Esophagus muscularis mucosa (tissue), 4 donors: ENCODE results near the gene TTC34. TPM values are rescaled to one million over a fixed set of nuclear protein-coding genes. Genes with fewer than 3 reads are reported as not detected.

Experiments
- DNase-seq: peaks from one replicate; pipeline ENCODE4 v3.0.0-alpha.2; 2017; ENCODE audit errors: extremely low spot score
- H3K27ac ChIP-seq, 4 donors: fragments of 200-600 bp; sonication (generic); replicated peaks in 1 of 4; 1 replicate in 3 of 4; 2 replicates in 1 of 4; pipeline ENCODE4 v1.5.1; 2016 to 2019; ENCODE audit warnings: mild to moderate bottlenecking in 1 of 4
- H3K27me3 ChIP-seq, 4 donors: fragments of 200-600 bp; sonication (generic); one replicate each; pipeline versions ENCODE4 v1.5.1 to v1.6.0; 2016 to 2019
- H3K36me3 ChIP-seq, 4 donors: fragments of 200-600 bp; sonication (generic); one replicate each; pipeline ENCODE4 v1.5.1; 2016 to 2019
- H3K4me1 ChIP-seq, 4 donors: fragments of 200-600 bp; sonication (generic); one replicate each; pipeline ENCODE4 v1.5.1; 2016 to 2019
- H3K4me3 ChIP-seq, 4 donors: fragments of 200-600 bp; sonication (generic); 1 replicate in 2 of 4; 2 replicates in 2 of 4; pipeline ENCODE4 v1.5.1; 2016 to 2019; ENCODE audit warnings: mild to moderate bottlenecking in 4 of 4, moderate library complexity in 1 of 4
- H3K9me3 ChIP-seq, 4 donors: fragments of 200-600 bp; sonication (generic); 1 replicate in 3 of 4; 2 replicates in 1 of 4; pipeline ENCODE4 v1.5.1; 2016 to 2019
- EP300 ChIP-seq: sonication (generic); formaldehyde crosslinking; IDR thresholded peaks from one replicate; pipeline ENCODE4 v1.6.1; 2017; ENCODE audit warnings: antibody characterized with exemption
- POLR2A ChIP-seq: fragments of 450-650 bp; IDR thresholded peaks from one replicate; pipeline ENCODE4 v1.6.1; 2017; ENCODE audit warnings: antibody characterized with exemption, moderate library complexity, mild to moderate bottlenecking, low read depth
- POLR2AphosphoS5 ChIP-seq, 2 donors: sonication (generic); formaldehyde crosslinking; IDR thresholded peaks; one replicate each; pipeline ENCODE4 v1.6.1; 2017; ENCODE audit warnings: antibody characterized with exemption in 2 of 2
- WGBS: methylation state at CpG from one replicate; pipeline ENCODE4 v1.1.5; 2018; 5-methylcytosine and 5-hydroxymethylcytosine counted together
- intact Hi-C: fragments of 100-400 bp; cut with DNase I; formaldehyde crosslinking; loops from one replicate; pipeline ENCODE4 v1.15.1; 2023
- total RNA-seq, 4 donors: library from RNA; depleted of rRNA; stranded (reverse); fragments of >200 nt; gene quantifications; one replicate each; pipeline versions ENCODE4 v1.1.0 to v1.2.1, GENCODE V29; 2016
- TF ChIP-seq, protein P1 (sequence below), 3 experiments: fragments of 200-600 bp in 2 of 3; fragments of 450-650 bp in 1 of 3; sonication (generic) in 2 of 3; IDR thresholded peaks; one replicate each; pipeline ENCODE4 v1.5.1; 2017 to 2019; ENCODE audit warnings: antibody characterized with exemption in 3 of 3, mild to moderate bottlenecking in 2 of 3, moderate library complexity in 1 of 3

TTC34 gene
- total RNA-seq, 4 donors from 2014 or later: under 0.01 to 0.46 (median 0.10) TPM

DNA sequence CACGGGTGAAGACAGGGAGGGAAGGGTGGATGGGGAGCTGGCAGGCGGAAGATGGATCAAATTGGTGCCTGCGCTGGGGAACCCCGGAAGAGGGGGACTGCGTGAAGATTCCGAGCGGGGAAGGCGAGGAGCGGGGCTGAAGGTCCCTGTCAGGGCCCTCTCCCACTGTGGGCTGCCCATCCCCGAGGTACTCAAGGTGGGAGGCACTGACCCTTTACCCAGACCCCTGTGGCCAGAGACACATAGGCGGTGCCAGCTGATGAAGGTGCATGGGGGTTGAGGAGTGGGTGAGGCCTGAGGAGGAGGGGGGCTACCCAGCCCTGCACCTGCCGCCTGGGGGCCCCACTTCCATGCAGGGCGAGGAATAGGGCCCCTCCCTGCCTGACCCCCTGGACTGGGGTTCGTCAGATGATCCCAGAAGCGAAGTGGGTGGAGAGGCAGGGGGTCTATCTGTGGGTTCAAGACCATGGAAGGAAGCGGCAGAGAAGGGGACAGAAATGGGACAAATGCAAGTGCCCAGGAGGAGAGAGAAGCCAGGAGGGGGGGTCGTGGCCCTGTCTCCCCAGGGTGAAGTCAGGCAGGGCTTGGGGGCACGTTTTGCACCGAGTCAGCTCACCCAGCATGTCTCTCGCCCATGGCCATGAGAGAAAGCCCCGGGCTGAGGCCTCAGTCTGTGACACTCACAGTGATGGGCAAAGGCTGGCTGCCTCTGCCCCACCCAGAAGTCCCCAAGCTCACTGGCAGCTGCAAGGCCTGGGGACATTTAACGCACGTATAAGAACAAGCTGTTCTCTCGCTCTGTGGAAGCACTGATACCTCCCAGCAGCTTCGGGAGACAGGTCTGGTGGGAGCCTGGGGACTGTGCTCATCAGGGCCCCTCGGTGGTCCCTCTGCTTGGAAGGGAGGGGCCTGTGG is 161.6 kb downstream of the TTC34 start:
- TF ChIP-seq, protein P1, sequence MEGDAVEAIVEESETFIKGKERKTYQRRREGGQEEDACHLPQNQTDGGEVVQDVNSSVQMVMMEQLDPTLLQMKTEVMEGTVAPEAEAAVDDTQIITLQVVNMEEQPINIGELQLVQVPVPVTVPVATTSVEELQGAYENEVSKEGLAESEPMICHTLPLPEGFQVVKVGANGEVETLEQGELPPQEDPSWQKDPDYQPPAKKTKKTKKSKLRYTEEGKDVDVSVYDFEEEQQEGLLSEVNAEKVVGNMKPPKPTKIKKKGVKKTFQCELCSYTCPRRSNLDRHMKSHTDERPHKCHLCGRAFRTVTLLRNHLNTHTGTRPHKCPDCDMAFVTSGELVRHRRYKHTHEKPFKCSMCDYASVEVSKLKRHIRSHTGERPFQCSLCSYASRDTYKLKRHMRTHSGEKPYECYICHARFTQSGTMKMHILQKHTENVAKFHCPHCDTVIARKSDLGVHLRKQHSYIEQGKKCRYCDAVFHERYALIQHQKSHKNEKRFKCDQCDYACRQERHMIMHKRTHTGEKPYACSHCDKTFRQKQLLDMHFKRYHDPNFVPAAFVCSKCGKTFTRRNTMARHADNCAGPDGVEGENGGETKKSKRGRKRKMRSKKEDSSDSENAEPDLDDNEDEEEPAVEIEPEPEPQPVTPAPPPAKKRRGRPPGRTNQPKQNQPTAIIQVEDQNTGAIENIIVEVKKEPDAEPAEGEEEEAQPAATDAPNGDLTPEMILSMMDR (IDR thresholded peaks at IDR 0.05): no peak
- TF ChIP-seq POLR2A: no peak
- TF ChIP-seq EP300: no peak
- TF ChIP-seq POLR2AphosphoS5 (IDR thresholded peaks at IDR 0.05): no peak
- Histone ChIP-seq H3K4me1 (peaks cover 17 to 44% (median 25%) of the 10 kb centered on the region in 4 donors), H3K27ac (no peak overlapping the region), H3K4me3 (no peak overlapping the region), H3K36me3 (no peaks in the 10 kb centered on the region), H3K9me3 (peaks cover 0 to 5% (median 0%) of the 10 kb centered on the region in 4 donors), H3K27me3 (peaks cover 0 to 31% (median 4%) of the 10 kb centered on the region in 4 donors)
- intact Hi-C loops: loop anchor here (5.0 kb wide), 1 partner anchor 228 kb away; the partner anchor contains the start of gene PEX10
- WGBS: 82% methylated on average over 24 of the region's 26 CpGs
- DNase-seq: no peak

DNA sequence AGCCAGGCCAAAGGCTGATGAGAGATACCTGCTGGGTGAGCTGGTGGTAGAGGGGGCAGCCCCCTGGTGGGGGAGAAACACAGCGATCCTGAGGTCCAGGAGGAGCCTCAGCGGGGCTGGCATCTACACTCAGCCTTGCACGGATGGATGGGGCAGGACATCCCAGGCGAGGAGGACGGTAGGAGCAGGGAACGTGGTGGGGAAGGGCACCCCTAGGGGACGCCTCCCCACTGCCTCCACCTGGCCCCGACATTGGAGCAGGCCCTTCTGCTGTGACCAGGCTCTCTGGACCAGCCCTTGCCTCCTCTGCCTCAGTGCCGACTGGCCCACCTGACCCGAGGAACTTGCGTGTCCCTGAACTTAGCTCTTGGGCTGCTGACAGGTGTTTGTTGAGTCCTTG is 162.3 kb downstream of the TTC34 start:
- intact Hi-C loops: no loop called here
- 54% methylated on average over 7 of the region's 11 CpGs for whole genome bisulfite sequencing
- Histone ChIP-seq H3K9me3 (peaks cover 0 to 5% (median 0%) of the 10 kb centered on the region in 4 donors), H3K4me1 (peaks cover 17 to 44% (median 25%) of the 10 kb centered on the region in 4 donors), H3K27me3 (peaks cover 0 to 35% (median 5%) of the 10 kb centered on the region in 4 donors), H3K27ac (no peak overlapping the region), H3K4me3 (no peak overlapping the region), H3K36me3 (no peaks in the 10 kb centered on the region)
- no peak for DNase-seq
- TF ChIP-seq, protein P1 (IDR thresholded peaks at IDR 0.05): no peak
- TF ChIP-seq POLR2A (no peak), POLR2AphosphoS5 (IDR thresholded peaks at IDR 0.05) (no peak), EP300 (no peak)

DNA sequence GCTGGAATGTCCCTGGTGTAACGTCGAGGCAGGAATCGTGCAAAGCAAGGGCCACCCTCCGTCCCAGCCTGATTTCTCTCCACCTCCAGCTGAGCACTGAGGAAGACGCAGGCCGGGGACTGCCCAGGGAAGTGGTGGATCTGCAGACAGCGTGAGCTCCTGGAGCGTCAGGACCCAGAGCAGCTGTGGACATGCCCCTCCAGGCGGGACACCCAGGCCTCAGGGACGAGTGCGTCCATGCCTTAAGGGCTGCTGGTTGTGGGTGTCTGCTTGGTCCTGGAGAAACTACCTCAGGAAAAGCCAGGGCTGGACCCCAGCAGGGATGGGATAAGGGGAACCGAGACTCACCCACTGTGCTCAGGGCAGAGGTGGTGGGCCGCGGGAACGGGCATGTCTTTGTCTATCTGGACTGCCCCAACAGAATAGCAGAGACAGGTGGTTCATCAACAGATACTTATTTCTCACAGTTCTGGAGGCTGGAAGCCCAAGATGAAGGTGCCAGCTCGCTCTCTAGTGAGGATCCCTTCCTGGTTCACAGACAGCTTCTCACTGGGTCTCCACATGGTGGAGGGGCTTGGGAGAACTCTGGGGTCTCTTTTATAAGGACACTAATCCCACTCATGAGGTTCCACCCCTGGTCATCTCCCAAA is 162.9 kb downstream of the TTC34 start:
- Histone ChIP-seq H3K36me3 (no peaks in the 10 kb centered on the region), H3K27me3 (peaks cover 0 to 41% (median 8%) of the 10 kb centered on the region in 4 donors), H3K4me1 (peaks cover 15 to 41% (median 28%) of the 10 kb centered on the region in 4 donors), H3K9me3 (peaks cover 0 to 5% (median 0%) of the 10 kb centered on the region in 4 donors), H3K4me3 (no peak overlapping the region), H3K27ac (no peak overlapping the region)
- WGBS: 89% methylated on average over 14 of the region's 16 CpGs
- DNase-seq: no peak
- TF ChIP-seq POLR2A (no peak), EP300 (no peak), POLR2AphosphoS5 (IDR thresholded peaks at IDR 0.05) (no peak)
- TF ChIP-seq, protein P1 (IDR thresholded peaks at IDR 0.05): no peak
- intact Hi-C loops: no loop called here

DNA sequence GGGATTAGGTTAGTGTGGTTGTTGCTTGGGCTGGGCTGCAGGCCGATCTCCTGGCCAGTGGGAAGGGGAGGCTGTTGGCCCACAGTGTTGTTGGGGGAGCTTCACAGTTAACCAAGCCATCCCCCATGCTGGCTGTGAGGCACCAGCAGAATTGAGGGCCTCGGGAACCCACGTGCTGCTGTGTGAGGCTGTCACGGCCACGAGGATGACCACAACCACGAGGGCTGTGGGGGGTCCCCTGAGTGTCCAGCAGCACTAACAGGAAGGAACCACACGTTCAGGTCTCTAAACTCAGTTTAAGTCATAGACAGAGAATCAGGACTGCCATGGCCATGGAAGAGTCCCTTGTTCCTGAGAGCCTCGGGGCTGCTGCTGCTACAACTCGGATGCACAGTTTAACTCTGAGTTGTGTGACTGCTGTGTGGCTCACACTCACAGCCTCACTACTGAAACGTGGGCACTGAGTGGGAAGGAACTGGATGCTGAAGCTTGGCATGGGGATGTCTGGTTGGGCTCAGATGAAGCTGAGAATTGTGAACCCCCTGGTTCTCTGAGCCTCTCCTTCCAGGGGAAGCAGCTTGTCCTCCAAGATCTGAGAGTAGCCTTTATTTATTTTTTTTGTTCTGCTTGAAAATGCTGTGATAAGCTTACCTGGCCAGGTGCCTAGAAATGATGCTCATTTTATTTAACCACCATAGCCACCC is 163.9 kb downstream of the TTC34 start:
- no peaks in the 10 kb centered on the region for H3K36me3 ChIP-seq
- no peak overlapping the region for H3K27ac ChIP-seq
- no peak overlapping the region for H3K4me3 ChIP-seq
- intact Hi-C loops: no loop called here
- H3K9me3 ChIP-seq: peaks cover 0 to 5% (median 0%) of the 10 kb centered on the region in 4 donors
- TF ChIP-seq POLR2AphosphoS5 (IDR thresholded peaks at IDR 0.05) (no peak), POLR2A (no peak), EP300 (no peak)
- TF ChIP-seq, protein P1 (IDR thresholded peaks at IDR 0.05): no peak
- no peak for DNase-seq
- 59% methylated on average over 4 of the region's 10 CpGs for WGBS
- peaks cover 0 to 51% (median 17%) of the 10 kb centered on the region in 4 donors for H3K27me3 ChIP-seq
- H3K4me1 ChIP-seq: peaks cover 11 to 31% (median 25%) of the 10 kb centered on the region in 4 donors
